HCT116 (cell line): Measurements from ENCODE around the gene LUM. TPM values are rescaled to one million over a fixed set of nuclear protein-coding genes. Genes with fewer than 3 reads are reported as not detected.

ENCODE experiments used
- ATAC-seq: fragments of 200-7000 bp; cut with Tn5 transposase; 2 replicates; pipeline ENCODE4 v1.9.1; 2020; ENCODE audit warnings: mild to moderate bottlenecking, moderate library complexity
- BruUV-seq: library from RNA; stranded (reverse); fragments of 400-500 nt; replicated peaks from 2 replicates; lab custom pipeline; 2021; lab: Mats Ljungman, UMichigan
- CTCF ChIA-PET: fragments of 300-600 bp; sonication (Branson Sonifier 250); formaldehyde crosslinking; loops from one replicate; lab custom pipeline; 2021; ENCODE audit warnings: antibody characterized with exemption; lab: Charles Lee
- POLR2A ChIA-PET: fragments of 300-600, 350-600 bp; sonication (Branson Sonifier 250); formaldehyde crosslinking; loops from one replicate; lab custom pipeline; 2021; ENCODE audit warnings: antibody characterized with exemption; lab: Charles Lee
- RAD21 ChIA-PET, 2 experiments: fragments of 300-600 bp; sonication (Branson Sonifier 250); formaldehyde crosslinking; loops; one replicate each; lab custom pipeline; 2023; ENCODE audit warnings: low total read pairs in 2 of 2; ENCODE audit not compliant: uncharacterized antibody in 2 of 2, unreplicated experiment in 2 of 2, low non-redundant PET in 1 of 2; lab: Charles Lee
- DNase-seq: peaks from one replicate; pipeline ENCODE4 v3.0.0-alpha.2; 2010; ENCODE audit warnings: low read depth, low spot score
- H2AFZ ChIP-seq: fragments of 200-600 bp; shearing (Covaris generic), sonication (generic); 2 replicates; pipeline ENCODE4 v1.6.1; 2017; ENCODE audit warnings: low read depth, mixed run types, mixed read lengths, antibody characterized with exemption, low read length; ENCODE audit not compliant: poor library complexity, severe bottlenecking
- H3K27ac ChIP-seq: 2 replicates; pipeline ENCODE4 v1.5.1; 2012; ENCODE audit warnings: low read depth, low read length
- H3K27me3 ChIP-seq: fragments of 200-600 bp; sonication (generic); 2 replicates; pipeline ENCODE4 v1.6.1; 2016; ENCODE audit warnings: mixed run types, low read length, mixed read lengths; ENCODE audit not compliant: insufficient read depth
- H3K36me3 ChIP-seq, 2 experiments: fragments of 200-500 bp in 1 of 2; fragments of 200-600 bp in 1 of 2; sonication (Bioruptor generic) in 1 of 2; sonication (generic) in 1 of 2; 2 replicates each; pipeline versions ENCODE4 v1.5.1 to v1.6.1; 2014 to 2016; ENCODE audit warnings: low read length in 2 of 2, inconsistent platforms in 1 of 2, mixed read lengths in 1 of 2, mixed run types in 1 of 2; ENCODE audit not compliant: insufficient read depth in 2 of 2, control insufficient read depth in 1 of 2
- H3K4me1 ChIP-seq, 2 experiments: fragments of 200-600 bp in 1 of 2; sonication (generic) in 1 of 2; 2 replicates each; pipeline versions ENCODE4 v1.5.1 to v1.6.1; 2012 to 2017; ENCODE audit warnings: low read length in 2 of 2, inconsistent platforms in 1 of 2, mild to moderate bottlenecking in 1 of 2, mixed read lengths in 1 of 2, mixed run types in 1 of 2, moderate library complexity in 1 of 2; ENCODE audit not compliant: insufficient read depth in 2 of 2, control insufficient read depth in 1 of 2
- H3K4me2 ChIP-seq: fragments of 200-600 bp; sonication (generic); 2 replicates; pipeline ENCODE4 v1.6.1; 2017; ENCODE audit warnings: mixed run types, low read length, mixed read lengths
- H3K4me3 ChIP-seq, 2 experiments: fragments of 200-600 bp in 1 of 2; sonication (generic) in 1 of 2; replicated peaks in 1 of 2; 2 replicates each; pipeline ENCODE4 v1.5.1; 2011 to 2016; ENCODE audit warnings: low read length in 2 of 2, control low read depth in 1 of 2, low read depth in 1 of 2, mild to moderate bottlenecking in 1 of 2, mixed read lengths in 1 of 2, mixed run types in 1 of 2
- H3K79me2 ChIP-seq: fragments of 200-600 bp; sonication (generic); 2 replicates; pipeline ENCODE4 v1.6.1; 2017; ENCODE audit warnings: mild to moderate bottlenecking, mixed run types, low read length, moderate library complexity, mixed read lengths; ENCODE audit not compliant: insufficient read depth
- H3K9ac ChIP-seq: fragments of 200-600 bp; sonication (generic); 2 replicates; pipeline ENCODE4 v1.6.1; 2016; ENCODE audit warnings: low read length, mixed read lengths
- H3K9me2 ChIP-seq: fragments of 200-600 bp; sonication (generic), shearing (Covaris generic); 2 replicates; pipeline ENCODE4 v1.6.1; 2017; ENCODE audit warnings: mixed run types, mild to moderate bottlenecking, moderate library complexity; ENCODE audit not compliant: insufficient read depth
- H3K9me3 ChIP-seq, 2 experiments: fragments of 200-500 bp in 1 of 2; fragments of 200-600 bp in 1 of 2; sonication (Bioruptor generic) in 1 of 2; sonication (generic) in 1 of 2; 2 replicates each; pipeline ENCODE4 v1.6.1; 2014 to 2017; ENCODE audit warnings: low read length in 2 of 2, mixed read lengths in 2 of 2, inconsistent platforms in 1 of 2, low read depth in 1 of 2, mild to moderate bottlenecking in 1 of 2, mixed run types in 1 of 2, moderate library complexity in 1 of 2; ENCODE audit not compliant: control insufficient read depth in 1 of 2, insufficient read depth in 1 of 2
- H4K20me1 ChIP-seq: fragments of 200-600 bp; sonication (generic), shearing (Covaris generic); 2 replicates; pipeline ENCODE4 v1.6.1; 2017; ENCODE audit warnings: mixed run types, mild to moderate bottlenecking, moderate library complexity; ENCODE audit not compliant: insufficient read depth
- CBX3 ChIP-seq: IDR thresholded peaks from 2 replicates; pipeline ENCODE4 v1.6.1; 2012; ENCODE audit warnings: low read depth
- CEBPB ChIP-seq: IDR thresholded peaks from 2 replicates; pipeline ENCODE4 v1.6.1; 2012; ENCODE audit warnings: low read depth
- EGR1 ChIP-seq: IDR thresholded peaks from 2 replicates; pipeline ENCODE4 v1.6.1; 2012; ENCODE audit warnings: low read depth
- ELF1 ChIP-seq: IDR thresholded peaks from 2 replicates; pipeline ENCODE4 v1.6.1; 2012; ENCODE audit warnings: low read depth, borderline replicate concordance
- EZH2phosphoT487 ChIP-seq: fragments of 200-600 bp; IDR thresholded peaks from 2 replicates; pipeline ENCODE4 v1.6.1; 2018; ENCODE audit warnings: antibody characterized with exemption, borderline replicate concordance
- FOSL1 ChIP-seq: IDR thresholded peaks from 2 replicates; pipeline ENCODE4 v1.6.1; 2012; ENCODE audit warnings: low read depth
- JUND ChIP-seq: IDR thresholded peaks from 2 replicates; pipeline ENCODE4 v1.6.1; 2012
- POLR2A ChIP-seq: IDR thresholded peaks from 2 replicates; pipeline ENCODE4 v1.7.0; 2011; ENCODE audit warnings: borderline replicate concordance; ENCODE audit not compliant: insufficient read depth, insufficient read length; ENCODE audit errors: extremely low read depth
- POLR2AphosphoS5 ChIP-seq: IDR thresholded peaks from 2 replicates; pipeline ENCODE4 v1.6.1; 2011; ENCODE audit warnings: mild to moderate bottlenecking, low read depth, low read length, moderate library complexity
- REST ChIP-seq: IDR thresholded peaks from 2 replicates; pipeline ENCODE4 v1.6.1; 2012; ENCODE audit warnings: low read depth
- SIN3A ChIP-seq: IDR thresholded peaks from 2 replicates; pipeline ENCODE4 v1.6.1; 2012; ENCODE audit warnings: low read depth
- YY1 ChIP-seq: IDR thresholded peaks from 2 replicates; pipeline ENCODE4 v1.6.1; 2011; ENCODE audit warnings: low read length, low read depth, moderate library complexity, mild to moderate bottlenecking; ENCODE audit not compliant: insufficient replicate concordance; ENCODE audit errors: extremely low read depth
- ZFX ChIP-seq: fragments of 450-650 bp; IDR thresholded peaks from 2 replicates; pipeline ENCODE4 v1.6.1; 2017
- ZNF274 ChIP-seq: fragments of 200-500 bp; sonication (Bioruptor generic); IDR thresholded peaks from 2 replicates; pipeline ENCODE4 v1.6.1; 2014; ENCODE audit warnings: mild to moderate bottlenecking, low read depth, low read length, inconsistent platforms
- intact Hi-C: fragments of 100-400 bp; cut with micrococcal nuclease; formaldehyde crosslinking; loops from 2 replicates; pipeline ENCODE4 v1.10.0; 2022
- total RNA-seq: library from RNA; stranded (reverse); gene quantifications from one replicate; pipeline ENCODE4 v1.2.1, GENCODE V29; 2021; ENCODE audit not compliant: unreplicated experiment

Gene LUM
- total RNA-seq, 1 experiment from 2014 or later, result 0.69 TPM

- intact Hi-C loops, result no loop called here
- RAD21 ChIA-PET, result no interaction called here
- TF ChIP-seq ZFX (no peak), REST (no peak), FOSL1 (no peak), ZNF274 (no peak), POLR2AphosphoS5 (no peak), YY1 (no peak), CBX3 (no peak), POLR2A (no peak), EGR1 (no peak), SIN3A (no peak), EZH2phosphoT487 (no peak), JUND (no peak), ELF1 (no peak), CEBPB (no peak)
- DNase-seq, result no peak
- no peak overlapping the region for H3K9ac ChIP-seq
- H3K27me3 ChIP-seq, result no peaks in the 10 kb centered on the region
- no peak overlapping the region for H2AFZ ChIP-seq
- no peaks in the 10 kb centered on the region for H3K9me2 ChIP-seq
- POLR2A ChIA-PET, result no interaction called here
- no peaks in the 10 kb centered on the region for H3K36me3 ChIP-seq
- no peaks in the 10 kb centered on the region for H3K4me1 ChIP-seq
- no peak overlapping the region for H3K4me3 ChIP-seq
- no peak overlapping the region for H3K4me2 ChIP-seq
- ATAC-seq, result no peak
- no peaks in the 10 kb centered on the region for H4K20me1 ChIP-seq
- CTCF ChIA-PET, result no interaction called here
- no peak overlapping the region for H3K27ac ChIP-seq
- no peaks in the 10 kb centered on the region for H3K79me2 ChIP-seq
- H3K9me3 ChIP-seq, result no peaks in the 10 kb centered on the region
- no TSS peak for BruUV-seq
Observed at GRCh38 chr12:91080041-91080440, 31.3 kb downstream of the LUM start.
